Ramos (cell line): ENCODE data around the gene ATG9B.

ENCODE experiments used
- in situ Hi-C: fragments of 300-500 bp; cut with MboI; formaldehyde crosslinking; loops from one replicate; pipeline ENCODE4 v1.14.3; 2022; ENCODE audit warnings: low sequenced_read_pairs; ENCODE audit not compliant: unreplicated experiment

Gene ATG9B

GRCh38 chr7:150988230-150989226 is 35.8 kb downstream of the ATG9B start:
- in situ Hi-C loops, result loop anchor here (5.0 to 25.0 kb wide), 3 partner anchors 91 to 551 kb away; no protein-coding TSS in a partner anchor

- in situ Hi-C loops, result loop anchor here (5.0 to 25.0 kb wide), 3 partner anchors 89 to 549 kb away; no protein-coding TSS in a partner anchor
Observed at GRCh38 chr7:150986556-150986955, 37.7 kb downstream of the ATG9B start.

- in situ Hi-C loops, result loop anchor here (5.0 to 25.0 kb wide), 3 partner anchors 89 to 549 kb away; no protein-coding TSS in a partner anchor
Observed at GRCh38 chr7:150986099-150986512, 38.2 kb downstream of the ATG9B start.

- in situ Hi-C loops, result loop anchor here (25.0 kb wide), 1 partner anchor 547 kb away; no protein-coding TSS in a partner anchor
Observed at GRCh38 chr7:150983893-150984368, 40.4 kb downstream of the ATG9B start.

GRCh38 chr7:150982351-150982750 is 41.9 kb downstream of the ATG9B start:
- in situ Hi-C loops, result loop anchor here (25.0 kb wide), 1 partner anchor 545 kb away; no protein-coding TSS in a partner anchor

- in situ Hi-C loops, result loop anchor here (25.0 kb wide), 1 partner anchor 544 kb away; no protein-coding TSS in a partner anchor
Observed at GRCh38 chr7:150981644-150982043, 42.6 kb downstream of the ATG9B start.

GRCh38 chr7:150980663-150981062 is 43.6 kb downstream of the ATG9B start:
- in situ Hi-C loops, result loop anchor here (25.0 kb wide), 1 partner anchor 543 kb away; no protein-coding TSS in a partner anchor

GRCh38 chr7:150979713-150980390 is 44.4 kb downstream of the ATG9B start:
- in situ Hi-C loops, result loop anchor here (25.0 kb wide), 1 partner anchor 543 kb away; no protein-coding TSS in a partner anchor

GRCh38 chr7:150978126-150978789 is 46.0 kb downstream of the ATG9B start, which contains the start of gene KCNH2:
KCNH2 (minus strand) TSS chr7:150978321; CDS start chr7:150977913, 408 bp downstream.
- in situ Hi-C loops, result loop anchor here (25.0 kb wide), 1 partner anchor 541 kb away; no protein-coding TSS in a partner anchor

- in situ Hi-C loops, result loop anchor here (25.0 kb wide), 1 partner anchor 540 kb away; no protein-coding TSS in a partner anchor
Observed at GRCh38 chr7:150977382-150978125, 46.7 kb downstream of the ATG9B start.

- in situ Hi-C loops, result loop anchor here (25.0 kb wide), 1 partner anchor 539 kb away; no protein-coding TSS in a partner anchor
Observed at GRCh38 chr7:150976529-150977381, 47.5 kb downstream of the ATG9B start.

- in situ Hi-C loops, result loop anchor here (25.0 kb wide), 1 partner anchor 538 kb away; no protein-coding TSS in a partner anchor
Observed at GRCh38 chr7:150975536-150976319, 48.6 kb downstream of the ATG9B start.

GRCh38 chr7:150974468-150975391 is 49.6 kb downstream of the ATG9B start:
- in situ Hi-C loops, result loop anchor here (25.0 kb wide), 1 partner anchor 537 kb away; no protein-coding TSS in a partner anchor

GRCh38 chr7:150973571-150974451 is 50.5 kb downstream of the ATG9B start:
- in situ Hi-C loops, result no loop called here

GRCh38 chr7:150972741-150973140 is 51.6 kb downstream of the ATG9B start:
- in situ Hi-C loops, result no loop called here
